ENCODE measurements around the gene ABCB6. TPM values are rescaled to one million over a fixed set of nuclear protein-coding genes. Genes with fewer than 3 reads are reported as not detected.
A peak's percentile ranks its signal among the peaks of the same experiment; 100 is the strongest.

ABCB6 gene
- total RNA-seq, 4 donors from 2014 or later = 18.0 to 42.1 (median 33.3) TPM

GRCh38 chr2:219252570-219252899 is 33.8 kb upstream of the ABCB6 start:
- no peak for DNase-seq

GRCh38 chr2:219252084-219252483 is 33.3 kb upstream of the ABCB6 start:
- Histone ChIP-seq H3K4me1 (peaks cover 7 to 69% (median 41%) of the 10 kb centered on the region in 4 donors), H3K36me3 (peaks cover 0 to 13% (median 0%) of the 10 kb centered on the region in 3 donors), H3K9me3 (no peaks in the 10 kb centered on the region), H3K27me3 (no peaks in the 10 kb centered on the region), H3K27ac (peak overlapping the region; percentile 81 to 98 (median 91)), H3K4me3 (peak overlapping the region; percentile 56 to 93 (median 87))
- DNase-seq = peak in 1 of 3 donors; percentile 69
- no peak for TF ChIP-seq POLR2A (IDR thresholded peaks at IDR 0.05)
- TF ChIP-seq CTCF (IDR thresholded peaks at IDR 0.05) = peak in 2 of 6 experiments; percentile 3 to 28

More at GRCh38 chr2:219252570-219252899, 33.8 kb upstream of the ABCB6 start:
- TF ChIP-seq CTCF (IDR thresholded peaks at IDR 0.05) (no peak), POLR2A (IDR thresholded peaks at IDR 0.05) (no peak)
- H3K9me3 ChIP-seq = no peaks in the 10 kb centered on the region
- H3K27me3 ChIP-seq = no peaks in the 10 kb centered on the region
- H3K4me3 ChIP-seq = peak overlapping the region; percentile 56 to 93 (median 87)
- peaks cover 7 to 65% (median 37%) of the 10 kb centered on the region in 4 donors for H3K4me1 ChIP-seq
- H3K36me3 ChIP-seq = peaks cover 0 to 13% (median 0%) of the 10 kb centered on the region in 3 donors
- peak overlapping the region; percentile 81 to 98 (median 91) for H3K27ac ChIP-seq

GRCh38 chr2:219251656-219252055 is 32.9 kb upstream of the ABCB6 start:
- H3K27me3 ChIP-seq = no peaks in the 10 kb centered on the region
- H3K27ac ChIP-seq = peak overlapping the region; percentile 81 to 98 (median 91)
- TF ChIP-seq CTCF (IDR thresholded peaks at IDR 0.05) (no peak), POLR2A (IDR thresholded peaks at IDR 0.05) (no peak)
- peaks cover 7 to 73% (median 45%) of the 10 kb centered on the region in 4 donors for H3K4me1 ChIP-seq
- no peaks in the 10 kb centered on the region for H3K9me3 ChIP-seq
- no peak for DNase-seq
- peak overlapping the region in 3 of 4 donors; percentile 56 to 93 (median 86) for H3K4me3 ChIP-seq
- peaks cover 0 to 13% (median 0%) of the 10 kb centered on the region in 3 donors for H3K36me3 ChIP-seq

GRCh38 chr2:219250049-219250781 is 31.5 kb upstream of the ABCB6 start:
- no peaks in the 10 kb centered on the region for H3K27me3 ChIP-seq
- no peak for TF ChIP-seq POLR2A (IDR thresholded peaks at IDR 0.05)
- TF ChIP-seq CTCF (IDR thresholded peaks at IDR 0.05) = no peak
- H3K27ac ChIP-seq = peak overlapping the region; percentile 91 to 98 (median 92)
- H3K9me3 ChIP-seq = no peaks in the 10 kb centered on the region
- H3K4me3 ChIP-seq = peak overlapping the region; percentile 1 to 38 (median 6)
- H3K36me3 ChIP-seq = peaks cover 0 to 13% (median 0%) of the 10 kb centered on the region in 3 donors
- DNase-seq = no peak
- H3K4me1 ChIP-seq = peaks cover 7 to 83% (median 50%) of the 10 kb centered on the region in 4 donors

- TF ChIP-seq CTCF (IDR thresholded peaks at IDR 0.05) = no peak
- peak; percentile 20 to 42 for TF ChIP-seq POLR2A (IDR thresholded peaks at IDR 0.05)
- Histone ChIP-seq H3K27me3 (no peaks in the 10 kb centered on the region), H3K9me3 (no peaks in the 10 kb centered on the region), H3K36me3 (peaks cover 0 to 13% (median 0%) of the 10 kb centered on the region in 3 donors), H3K27ac (peak overlapping the region; percentile 91 to 98 (median 92)), H3K4me1 (peaks cover 7 to 84% (median 54%) of the 10 kb centered on the region in 4 donors), H3K4me3 (peak overlapping the region; percentile 14 to 38 (median 33))
- DNase-seq = peak; percentile 80 to 95 (median 92)
These were observed 30.6 kb upstream of the ABCB6 start for GRCh38 chr2:219249203-219249980.

All from Peyer's patch (tissue), 4 donors.